HUDEP-2 (cell line): ENCODE results near the gene PKD2.
"Not testable (repeated sequence)": the region's sequence is repeated elsewhere in the genome, so short reads cannot be mapped to it uniquely, and the experiment has no call there.

Experiments used
- DNase-seq, 76 experiments: peaks; one replicate each; lab custom pipeline; 2025; ENCODE audit not compliant: unreplicated experiment in 76 of 76; lab: John Stamatoyannopoulos, UW

Gene PKD2

GRCh38 chr4:88107406-88108107 is 100.1 kb downstream of the PKD2 start:
- DNase-seq, result peak in 1 of 76 experiments; percentile 0

GRCh38 chr4:88108108-88108465 is 100.7 kb downstream of the PKD2 start:
- DNase-seq, result not testable (repeated sequence)

GRCh38 chr4:88108747-88109122 is 101.3 kb downstream of the PKD2 start:
- no peak for DNase-seq

GRCh38 chr4:88109123-88109881 is 101.9 kb downstream of the PKD2 start:
- DNase-seq, result no peak

- no peak for DNase-seq
These were observed 103.4 kb downstream of the PKD2 start for GRCh38 chr4:88110826-88111225.

GRCh38 chr4:88112856-88113255 is 105.4 kb downstream of the PKD2 start:
- DNase-seq, result no peak

- no peak for DNase-seq
These were observed 108.2 kb downstream of the PKD2 start for GRCh38 chr4:88115587-88115986.

- no peak for DNase-seq
These were observed 112.5 kb downstream of the PKD2 start for GRCh38 chr4:88119943-88120342.

- DNase-seq, result not testable (repeated sequence)
These were observed 114.8 kb downstream of the PKD2 start for GRCh38 chr4:88122260-88122659.
